Measurements from ENCODE around the gene TUBA3E. TPM values are rescaled to one million over a fixed set of nuclear protein-coding genes. Genes with fewer than 3 reads are reported as not detected.
"Not testable (repeated sequence)": the region's sequence is repeated elsewhere in the genome, so short reads cannot be mapped to it uniquely, and the experiment has no call there.

The TUBA3E gene
- total RNA-seq, 1 donor from 2014 or later: not detected

- H3K4me1 Mint-ChIP-seq (ENCODE audit: low read depth, unreplicated experiment): no peaks in the 10 kb centered on the region
- H3K27ac Mint-ChIP-seq (ENCODE audit: unreplicated experiment): no peak overlapping the region
- H3K4me3 Mint-ChIP-seq (ENCODE audit: unreplicated experiment): no peak overlapping the region
- peaks cover 5% of the 10 kb centered on the region for H3K27me3 Mint-ChIP-seq (ENCODE audit: unreplicated experiment)
- TF ChIP-seq CTCF (IDR thresholded peaks at IDR 0.05; ENCODE audit: partially characterized antibody, unreplicated experiment): no peak
- H3K36me3 Mint-ChIP-seq (ENCODE audit: unreplicated experiment): peaks cover 6% of the 10 kb centered on the region
- no peak for DNase-seq
- no peaks in the 10 kb centered on the region for H3K9me3 Mint-ChIP-seq (ENCODE audit: unreplicated experiment)
Observed at GRCh38 chr2:130165293-130166016, 32.8 kb downstream of the TUBA3E start.

GRCh38 chr2:130162968-130163367 is 35.3 kb downstream of the TUBA3E start:
- Mint-ChIP-seq H3K4me3 (ENCODE audit: unreplicated experiment) (no peak overlapping the region), H3K4me1 (ENCODE audit: low read depth, unreplicated experiment) (no peaks in the 10 kb centered on the region), H3K27ac (ENCODE audit: unreplicated experiment) (no peak overlapping the region), H3K27me3 (ENCODE audit: unreplicated experiment) (peaks cover 5% of the 10 kb centered on the region), H3K36me3 (ENCODE audit: unreplicated experiment) (peaks cover 6% of the 10 kb centered on the region), H3K9me3 (ENCODE audit: unreplicated experiment) (peaks cover 1% of the 10 kb centered on the region)
- DNase-seq: no peak
- no peak for TF ChIP-seq CTCF (IDR thresholded peaks at IDR 0.05; ENCODE audit: partially characterized antibody, unreplicated experiment)

GRCh38 chr2:130162486-130162885 is 35.8 kb downstream of the TUBA3E start:
- H3K36me3 Mint-ChIP-seq (ENCODE audit: unreplicated experiment); H3K4me3 Mint-ChIP-seq (ENCODE audit: unreplicated experiment); H3K9me3 Mint-ChIP-seq (ENCODE audit: unreplicated experiment); H3K27me3 Mint-ChIP-seq (ENCODE audit: unreplicated experiment); H3K4me1 Mint-ChIP-seq (ENCODE audit: low read depth, unreplicated experiment); DNase-seq; H3K27ac Mint-ChIP-seq (ENCODE audit: unreplicated experiment): not testable (repeated sequence)

GRCh38 chr2:130160838-130161705 is 37.2 kb downstream of the TUBA3E start:
- not testable (repeated sequence) for H3K9me3 Mint-ChIP-seq (ENCODE audit: unreplicated experiment); H3K4me3 Mint-ChIP-seq (ENCODE audit: unreplicated experiment); DNase-seq; H3K36me3 Mint-ChIP-seq (ENCODE audit: unreplicated experiment); H3K27me3 Mint-ChIP-seq (ENCODE audit: unreplicated experiment); H3K4me1 Mint-ChIP-seq (ENCODE audit: low read depth, unreplicated experiment); H3K27ac Mint-ChIP-seq (ENCODE audit: unreplicated experiment)

GRCh38 chr2:130160131-130160530 is 38.1 kb downstream of the TUBA3E start:
- H3K4me3 Mint-ChIP-seq (ENCODE audit: unreplicated experiment): no peak overlapping the region
- H3K4me1 Mint-ChIP-seq (ENCODE audit: low read depth, unreplicated experiment): no peaks in the 10 kb centered on the region
- TF ChIP-seq CTCF (IDR thresholded peaks at IDR 0.05; ENCODE audit: partially characterized antibody, unreplicated experiment): no peak
- peaks cover 3% of the 10 kb centered on the region for H3K27me3 Mint-ChIP-seq (ENCODE audit: unreplicated experiment)
- peaks cover 4% of the 10 kb centered on the region for H3K9me3 Mint-ChIP-seq (ENCODE audit: unreplicated experiment)
- no peak for DNase-seq
- H3K27ac Mint-ChIP-seq (ENCODE audit: unreplicated experiment): no peak overlapping the region
- no peaks in the 10 kb centered on the region for H3K36me3 Mint-ChIP-seq (ENCODE audit: unreplicated experiment)

GRCh38 chr2:130159376-130159775 is 38.9 kb downstream of the TUBA3E start:
- not testable (repeated sequence) for H3K36me3 Mint-ChIP-seq (ENCODE audit: unreplicated experiment); DNase-seq; H3K27ac Mint-ChIP-seq (ENCODE audit: unreplicated experiment); H3K9me3 Mint-ChIP-seq (ENCODE audit: unreplicated experiment); H3K4me3 Mint-ChIP-seq (ENCODE audit: unreplicated experiment); H3K27me3 Mint-ChIP-seq (ENCODE audit: unreplicated experiment); H3K4me1 Mint-ChIP-seq (ENCODE audit: low read depth, unreplicated experiment)
